ENCODE data around the gene STXBP6. TPM values are rescaled to one million over a fixed set of nuclear protein-coding genes. Genes with fewer than 3 reads are reported as not detected.
A peak's percentile ranks its signal among the peaks of the same experiment; 100 is the strongest.

STXBP6 gene
- total RNA-seq, 4 donors from 2014 or later, result 10.7 to 62.8 (median 55.9) TPM

- no peak for DNase-seq
- no peaks in the 10 kb centered on the region for H3K9me3 ChIP-seq
- H3K4me3 ChIP-seq, result no peak overlapping the region
- peaks cover 0 to 5% (median 0%) of the 10 kb centered on the region in 4 donors for H3K4me1 ChIP-seq
- TF ChIP-seq POLR2A (IDR thresholded peaks at IDR 0.05) (no peak), CTCF (IDR thresholded peaks at IDR 0.05) (no peak)
- H3K27me3 ChIP-seq, result no peaks in the 10 kb centered on the region
- H3K27ac ChIP-seq, result no peak overlapping the region
- no peaks in the 10 kb centered on the region for H3K36me3 ChIP-seq
Observed at GRCh38 chr14:24845851-24846250, 204.1 kb downstream of the STXBP6 start.

GRCh38 chr14:24844011-24844410 lies 205.9 kb downstream of the STXBP6 start:
- peak overlapping the region in 2 of 4 donors; percentile 29 to 64 for H3K27ac ChIP-seq
- no peaks in the 10 kb centered on the region for H3K9me3 ChIP-seq
- H3K4me1 ChIP-seq, result peaks cover 0 to 14% (median 0%) of the 10 kb centered on the region in 4 donors
- DNase-seq, result peak in 2 of 3 donors; percentile 61 to 75
- H3K4me3 ChIP-seq, result no peak overlapping the region
- H3K27me3 ChIP-seq, result no peaks in the 10 kb centered on the region
- TF ChIP-seq POLR2A (IDR thresholded peaks at IDR 0.05), result no peak
- peak in 1 of 6 experiments; percentile 14 for TF ChIP-seq CTCF (IDR thresholded peaks at IDR 0.05)
- no peaks in the 10 kb centered on the region for H3K36me3 ChIP-seq

DNA sequence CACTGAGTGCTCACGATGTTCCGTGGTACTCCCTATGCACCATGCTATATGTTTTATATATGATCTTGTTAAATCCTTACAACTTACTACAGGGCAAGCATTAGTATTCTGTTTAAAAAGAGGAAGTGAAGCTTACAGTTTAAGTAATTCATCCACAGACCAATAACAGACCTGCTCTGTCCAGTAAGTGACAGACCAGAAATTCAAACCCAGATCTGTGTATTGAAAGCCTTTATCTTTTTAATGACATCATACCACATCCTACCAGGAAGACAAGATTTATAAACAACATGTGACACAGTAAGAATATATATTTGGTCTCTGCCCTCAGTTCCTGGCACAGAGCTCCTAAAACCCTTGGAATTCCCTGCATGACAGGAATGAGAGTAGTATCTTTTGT lies 206.5 kb downstream of the STXBP6 start:
- Histone ChIP-seq H3K27me3 (no peaks in the 10 kb centered on the region), H3K4me3 (no peak overlapping the region), H3K27ac (peak overlapping the region in 2 of 4 donors; percentile 29 to 64), H3K9me3 (no peaks in the 10 kb centered on the region), H3K36me3 (no peaks in the 10 kb centered on the region), H3K4me1 (peaks cover 0 to 16% (median 0%) of the 10 kb centered on the region in 4 donors)
- no peak for DNase-seq
- TF ChIP-seq CTCF (IDR thresholded peaks at IDR 0.05) (no peak), POLR2A (IDR thresholded peaks at IDR 0.05) (no peak)

DNA sequence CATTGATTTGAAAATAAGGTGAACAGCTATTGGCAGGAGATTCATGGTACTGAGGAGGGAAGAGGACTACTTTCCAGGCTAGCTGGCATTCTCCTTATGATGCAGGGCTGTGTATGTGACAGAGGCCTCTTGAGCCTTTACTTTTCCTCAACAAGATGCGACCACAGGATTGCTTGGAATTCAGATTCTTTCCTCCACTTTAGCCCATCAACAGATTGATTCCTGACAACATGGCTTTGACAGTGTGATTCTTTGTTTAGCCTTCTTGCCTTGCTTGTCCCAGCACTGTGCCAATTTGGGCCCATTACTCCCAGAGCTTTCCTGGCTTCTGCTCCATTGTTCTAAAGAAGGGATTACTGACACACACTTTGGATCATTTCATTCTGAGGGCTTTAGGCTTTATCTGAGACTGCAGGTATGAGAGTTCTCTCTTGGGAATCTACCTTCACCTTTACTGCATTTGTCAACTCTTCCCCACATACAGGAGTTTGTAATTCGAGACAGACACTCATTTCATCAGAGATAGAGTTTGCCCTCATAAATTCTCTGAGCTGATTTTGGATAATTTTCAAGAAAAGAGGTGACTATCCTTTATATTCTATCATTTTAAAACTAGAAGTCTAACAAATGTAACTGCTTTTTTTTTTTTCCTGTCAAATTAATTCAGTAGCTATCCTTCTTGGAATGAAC lies 209.6 kb downstream of the STXBP6 start:
- H3K4me1 ChIP-seq, result peaks cover 0 to 21% (median 0%) of the 10 kb centered on the region in 4 donors
- H3K27ac ChIP-seq, result peak overlapping the region in 1 of 4 donors; percentile 67

GRCh38 chr14:24839617-24840203 lies 210.2 kb downstream of the STXBP6 start:
- DNase-seq, result peak in 1 of 3 donors; percentile 78
- H3K9me3 ChIP-seq, result no peaks in the 10 kb centered on the region
- H3K27ac ChIP-seq, result peak overlapping the region in 1 of 4 donors; percentile 67
- no peak overlapping the region for H3K4me3 ChIP-seq
- H3K4me1 ChIP-seq, result peaks cover 0 to 21% (median 0%) of the 10 kb centered on the region in 4 donors
- no peak for TF ChIP-seq CTCF (IDR thresholded peaks at IDR 0.05)
- H3K27me3 ChIP-seq, result no peaks in the 10 kb centered on the region
- H3K36me3 ChIP-seq, result no peaks in the 10 kb centered on the region

More for the DNA sequence above, 209.6 kb downstream of the STXBP6 start:
- DNase-seq, result no peak
- no peaks in the 10 kb centered on the region for H3K9me3 ChIP-seq
- TF ChIP-seq POLR2A (IDR thresholded peaks at IDR 0.05) (no peak), CTCF (IDR thresholded peaks at IDR 0.05) (no peak)
- no peaks in the 10 kb centered on the region for H3K36me3 ChIP-seq
- no peaks in the 10 kb centered on the region for H3K27me3 ChIP-seq
- no peak overlapping the region for H3K4me3 ChIP-seq
